AG09309 (cell line): ENCODE data around the gene OBP2B.

Source experiments
- DNase-seq: peaks from one replicate; pipeline ENCODE4 v3.0.0-alpha.2; 2010; ENCODE audit warnings: low read depth
- H3K4me3 ChIP-seq: 2 replicates; pipeline ENCODE4 v1.5.1; 2011; ENCODE audit warnings: mild to moderate bottlenecking, low read depth, low read length, moderate library complexity; ENCODE audit not compliant: control insufficient read depth
- CTCF ChIP-seq: IDR thresholded peaks from 2 replicates; pipeline ENCODE4 v1.5.1; 2011; ENCODE audit warnings: mild to moderate bottlenecking, low read depth, low read length, inconsistent platforms; ENCODE audit not compliant: insufficient read depth, control insufficient read depth; ENCODE audit errors: missing control alignments

Gene OBP2B

GRCh38 chr9:133188006-133188842, 20.8 kb downstream of the OBP2B start:
- no peak overlapping the region for H3K4me3 ChIP-seq
- no peak for DNase-seq
- TF ChIP-seq CTCF, result peak; percentile 26

- no peak for TF ChIP-seq CTCF
- DNase-seq, result no peak
- H3K4me3 ChIP-seq, result no peak overlapping the region
Observed at GRCh38 chr9:133187561-133188005, 21.5 kb downstream of the OBP2B start.

- TF ChIP-seq CTCF, result no peak
- no peak overlapping the region for H3K4me3 ChIP-seq
- DNase-seq, result no peak
Observed at GRCh38 chr9:133186736-133187135, 22.3 kb downstream of the OBP2B start.

GRCh38 chr9:133184971-133185370, 24.1 kb downstream of the OBP2B start:
- peak; percentile 67 for TF ChIP-seq CTCF

GRCh38 chr9:133182151-133182550, 26.9 kb downstream of the OBP2B start:
- DNase-seq, result no peak
- no peak for TF ChIP-seq CTCF
- no peak overlapping the region for H3K4me3 ChIP-seq

More at GRCh38 chr9:133184971-133185370, 24.1 kb downstream of the OBP2B start:
- no peak overlapping the region for H3K4me3 ChIP-seq
- DNase-seq, result peak; percentile 37

- no peak for TF ChIP-seq CTCF
- H3K4me3 ChIP-seq, result no peak overlapping the region
- no peak for DNase-seq
Observed at GRCh38 chr9:133181561-133181960, 27.5 kb downstream of the OBP2B start.
